ENCODE results near the gene STRADA. TPM values are rescaled to one million over a fixed set of nuclear protein-coding genes. Genes with fewer than 3 reads are reported as not detected.

STRADA gene
- total and polyA plus RNA-seq, 9 of the 15 experiments (the other 6 are each of a cell fraction or from before 2014, with no cell fraction given), result 6.6 to 33.0 (median 20.5) TPM

GRCh38 chr17:63675607-63676546 lies 65.7 kb downstream of the STRADA start (continued):
- no peak for TF ChIP-seq NR2C2 (CRISPR knock-in tag; IDR thresholded peaks at IDR 0.05)
- TF ChIP-seq NR2C2 (tag; IDR thresholded peaks at IDR 0.05), result peak; percentile 54; the same call in 1 of the 2 replicates
- TF ChIP-seq IRF9 (tag; IDR thresholded peaks at IDR 0.05), result no peak
- TF ChIP-seq POLR2AphosphoS5 (IDR thresholded peaks at IDR 0.05; ENCODE audit: control insufficient read depth, insufficient read depth, low read depth, low read length), result peak; percentile 66
- TF ChIP-seq, protein P1, sequence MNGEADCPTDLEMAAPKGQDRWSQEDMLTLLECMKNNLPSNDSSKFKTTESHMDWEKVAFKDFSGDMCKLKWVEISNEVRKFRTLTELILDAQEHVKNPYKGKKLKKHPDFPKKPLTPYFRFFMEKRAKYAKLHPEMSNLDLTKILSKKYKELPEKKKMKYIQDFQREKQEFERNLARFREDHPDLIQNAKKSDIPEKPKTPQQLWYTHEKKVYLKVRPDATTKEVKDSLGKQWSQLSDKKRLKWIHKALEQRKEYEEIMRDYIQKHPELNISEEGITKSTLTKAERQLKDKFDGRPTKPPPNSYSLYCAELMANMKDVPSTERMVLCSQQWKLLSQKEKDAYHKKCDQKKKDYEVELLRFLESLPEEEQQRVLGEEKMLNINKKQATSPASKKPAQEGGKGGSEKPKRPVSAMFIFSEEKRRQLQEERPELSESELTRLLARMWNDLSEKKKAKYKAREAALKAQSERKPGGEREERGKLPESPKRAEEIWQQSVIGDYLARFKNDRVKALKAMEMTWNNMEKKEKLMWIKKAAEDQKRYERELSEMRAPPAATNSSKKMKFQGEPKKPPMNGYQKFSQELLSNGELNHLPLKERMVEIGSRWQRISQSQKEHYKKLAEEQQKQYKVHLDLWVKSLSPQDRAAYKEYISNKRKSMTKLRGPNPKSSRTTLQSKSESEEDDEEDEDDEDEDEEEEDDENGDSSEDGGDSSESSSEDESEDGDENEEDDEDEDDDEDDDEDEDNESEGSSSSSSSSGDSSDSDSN (IDR thresholded peaks at IDR 0.05; ENCODE audit: borderline replicate concordance in 1 of 2, low read depth in 2 of 2, low read length in 2 of 2), result peak in 1 of 2 experiments; percentile 78; a peak in 2 of 4 replicates
- TF ChIP-seq NRF1 (conservative IDR thresholded peaks at IDR 0.05 in 1 of 2, IDR thresholded peaks at IDR 0.05 in 1 of 2), result peak in 1 of 2 experiments; percentile 32; a peak in 1 of 4 replicates
- 0 out of 2 replicates have a peak, but pooled peaks have one; percentile 17 for TF ChIP-seq ZEB2 (IDR thresholded peaks at IDR 0.05)
- TF ChIP-seq ZNF589 (CRISPR knock-in tag; IDR thresholded peaks at IDR 0.05; ENCODE audit: low read depth), result no peak
- TF ChIP-seq, protein P2, sequence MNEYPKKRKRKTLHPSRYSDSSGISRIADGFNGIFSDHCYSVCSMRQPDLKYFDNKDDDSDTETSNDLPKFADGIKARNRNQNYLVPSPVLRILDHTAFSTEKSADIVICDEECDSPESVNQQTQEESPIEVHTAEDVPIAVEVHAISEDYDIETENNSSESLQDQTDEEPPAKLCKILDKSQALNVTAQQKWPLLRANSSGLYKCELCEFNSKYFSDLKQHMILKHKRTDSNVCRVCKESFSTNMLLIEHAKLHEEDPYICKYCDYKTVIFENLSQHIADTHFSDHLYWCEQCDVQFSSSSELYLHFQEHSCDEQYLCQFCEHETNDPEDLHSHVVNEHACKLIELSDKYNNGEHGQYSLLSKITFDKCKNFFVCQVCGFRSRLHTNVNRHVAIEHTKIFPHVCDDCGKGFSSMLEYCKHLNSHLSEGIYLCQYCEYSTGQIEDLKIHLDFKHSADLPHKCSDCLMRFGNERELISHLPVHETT (CRISPR knock-in tag; conservative IDR thresholded peaks at IDR 0.05 in 1 of 2, IDR thresholded peaks at IDR 0.05 in 1 of 2), result peak in 1 of 2 experiments; percentile 46; a peak in 1 of 4 replicates
- TF ChIP-seq SMARCE1 (IDR thresholded peaks at IDR 0.05), result peak; percentile 83; the same call in 1 of the 2 replicates
- 0 out of 2 replicates have a peak, but pooled peaks have one; percentile 67 for TF ChIP-seq ZNF764 (CRISPR knock-in tag; IDR thresholded peaks at IDR 0.05; ENCODE audit: low read depth)
- peak; percentile 16; the same call in 1 of the 2 replicates for TF ChIP-seq SMAD3 (CRISPR knock-in tag; conservative IDR thresholded peaks at IDR 0.05)
- peak; percentile 57; the same call in 1 of the 2 replicates for TF ChIP-seq SMARCC2 (IDR thresholded peaks at IDR 0.05; ENCODE audit: low read depth)
- TF ChIP-seq SMARCA4 (IDR thresholded peaks at IDR 0.05), result peak; percentile 85
- TF ChIP-seq SPI1 (IDR thresholded peaks at IDR 0.05; ENCODE audit: borderline replicate concordance, low read depth, low read length), result peak; percentile 80; the same call in 1 of the 2 replicates
- 0 out of 2 replicates have a peak, but pooled peaks have one; percentile 19 for TF ChIP-seq CBFA2T3 (IDR thresholded peaks at IDR 0.05)
- peak; percentile 25; the same call in 1 of the 2 replicates for TF ChIP-seq ZBTB17 (CRISPR knock-in tag; IDR thresholded peaks at IDR 0.05)
- no peak for TF ChIP-seq ZNF79 (CRISPR knock-in tag; IDR thresholded peaks at IDR 0.05; ENCODE audit: low read depth)
- peak; percentile 73 for TF ChIP-seq KAT7 (CRISPR knock-in tag; IDR thresholded peaks at IDR 0.05; ENCODE audit: borderline replicate concordance)
- no peak for TF ChIP-seq ZNF707 (CRISPR knock-in tag; conservative IDR thresholded peaks at IDR 0.05)
- TF ChIP-seq GTF2E2 (tag; IDR thresholded peaks at IDR 0.05), result peak; percentile 76
- no peak for TF ChIP-seq NBN (IDR thresholded peaks at IDR 0.05; ENCODE audit: low read depth)
- no peak for TF ChIP-seq FUS (optimal IDR thresholded peaks at IDR 0.05; ENCODE audit: low read depth, low read length)

Measured in K562 (cell line).